Measurements from ENCODE around the gene PTCD1.

The PTCD1 gene

GRCh38 chr7:99438573-99439480, at the start of gene PTCD1, which contains the start of gene CPSF4:
PTCD1 (minus strand) TSS chr7:99438798; CDS start chr7:99435242, 3,556 bp downstream.
CPSF4 (plus strand) TSS chr7:99438943; CDS start chr7:99439083, 140 bp downstream.
- DNase-seq = peak; percentile 97

- DNase-seq = no peak
Measured at GRCh38 chr7:99485094-99485493, 46.5 kb upstream of the PTCD1 start.

- DNase-seq = no peak
Measured at GRCh38 chr7:99478464-99479440, 40.2 kb upstream of the PTCD1 start.

- DNase-seq = no peak
Measured at GRCh38 chr7:99476107-99476506, 37.5 kb upstream of the PTCD1 start.

GRCh38 chr7:99473315-99473596, 34.7 kb upstream of the PTCD1 start:
- no peak for DNase-seq

- peak; percentile 98 for DNase-seq
Measured at GRCh38 chr7:99472561-99473314, 34.1 kb upstream of the PTCD1 start, which contains the start of gene ZNF789. ZNF789 (plus strand) TSS chr7:99472890; CDS start chr7:99476457, 3,567 bp downstream.

- DNase-seq = no peak
Measured at GRCh38 chr7:99469381-99470065, 30.9 kb upstream of the PTCD1 start.

- no peak for DNase-seq
Measured at GRCh38 chr7:99468336-99468918, 29.8 kb upstream of the PTCD1 start.

GRCh38 chr7:99465421-99465768, 26.8 kb upstream of the PTCD1 start:
- no peak for DNase-seq

- no peak for DNase-seq
Measured at GRCh38 chr7:99461221-99461620, 22.6 kb upstream of the PTCD1 start.

- no peak for DNase-seq
Measured at GRCh38 chr7:99460651-99461050, 22.1 kb upstream of the PTCD1 start.

GRCh38 chr7:99459087-99459486, 20.5 kb upstream of the PTCD1 start:
- peak; percentile 69 for DNase-seq

- DNase-seq = no peak
Measured at GRCh38 chr7:99457650-99458493, 19.3 kb upstream of the PTCD1 start.

- no peak for DNase-seq
Measured at GRCh38 chr7:99457050-99457649, 18.6 kb upstream of the PTCD1 start.

GRCh38 chr7:99456288-99456687, 17.7 kb upstream of the PTCD1 start:
- DNase-seq = no peak

- no peak for DNase-seq
Measured at GRCh38 chr7:99455874-99456273, 17.3 kb upstream of the PTCD1 start.

GRCh38 chr7:99453105-99453504, 14.5 kb upstream of the PTCD1 start:
- no peak for DNase-seq

GRCh38 chr7:99452541-99452940, 13.9 kb upstream of the PTCD1 start:
- DNase-seq = no peak

- DNase-seq = no peak
Measured at GRCh38 chr7:99451936-99452335, 13.3 kb upstream of the PTCD1 start.

- DNase-seq = no peak
Measured at GRCh38 chr7:99449326-99449725, 10.7 kb upstream of the PTCD1 start.
